ENCODE measurements around the gene SDHC. TPM values are rescaled to one million over a fixed set of nuclear protein-coding genes. Genes with fewer than 3 reads are reported as not detected.
A peak's percentile ranks its signal among the peaks of the same experiment; 100 is the strongest.
"Not testable (repeated sequence)": the region's sequence is repeated elsewhere in the genome, so short reads cannot be mapped to it uniquely, and the experiment has no call there.

The SDHC gene
- total and polyA plus RNA-seq, 2 experiments from 2014 or later, result 17.4 to 211 TPM

DNA sequence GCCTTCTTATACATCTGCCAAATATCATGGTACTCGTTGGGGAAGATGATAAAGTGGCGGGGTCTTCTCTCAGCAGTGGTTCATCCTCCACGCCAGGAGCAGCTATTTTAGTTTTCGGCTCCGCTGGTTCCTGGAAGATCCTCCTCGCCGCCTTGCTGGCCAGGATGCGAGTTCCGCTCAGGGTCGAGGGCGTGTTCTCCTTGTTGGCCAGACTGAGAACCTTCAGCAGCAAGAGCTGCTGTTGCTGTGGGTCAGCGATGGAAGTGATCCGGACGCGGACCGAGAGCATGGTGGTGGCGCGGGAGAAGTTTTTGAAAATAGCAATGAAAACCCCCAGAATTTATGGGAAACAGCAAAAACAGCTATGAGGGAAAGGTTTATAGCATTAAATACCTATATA, 64.9 kb downstream of the SDHC start:
- WGBS, 2 experiments (ENCODE audit: low coverage in 1 of 2, low lambda C conversion rate in 2 of 2, missing lambda C conversion rate in 2 of 2), result 45 to 52% methylated on average over 18 of the region's 18 CpGs
- peak; percentile 67 for DNase-seq
- H3K4me3 ChIP-seq, result peak overlapping the region; percentile 59

DNA sequence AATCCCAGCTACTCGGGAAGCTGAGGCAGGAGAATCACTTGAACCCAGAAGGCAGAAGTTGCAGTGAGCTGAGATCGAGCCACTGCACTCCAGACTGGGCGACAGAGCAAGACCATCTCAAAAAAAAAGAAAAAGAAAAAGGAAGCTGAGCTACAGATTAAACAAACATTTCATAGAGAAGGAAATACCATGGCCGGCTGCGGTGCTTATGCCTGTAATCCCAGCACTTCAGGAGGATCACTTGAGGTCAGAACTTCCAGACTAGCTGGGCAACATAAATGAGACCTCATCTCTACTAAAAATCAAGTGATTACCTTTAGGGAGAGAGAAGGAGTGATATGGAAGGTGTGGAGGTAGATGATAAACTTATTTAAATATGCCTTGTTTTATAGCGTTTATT, 67.5 kb downstream of the SDHC start:
- Histone ChIP-seq H3K27me3 (replicated peaks; ENCODE audit: insufficient read depth) (no peaks in the 10 kb centered on the region), H3K4me3 (no peak overlapping the region), H3K4me1 (ENCODE audit: insufficient read depth) (peaks cover 21% of the 10 kb centered on the region), H4K20me1 (ENCODE audit: insufficient read depth) (no peaks in the 10 kb centered on the region), H3K27ac (peak overlapping the region; percentile 88), H3F3A (ENCODE audit: insufficient read depth) (peaks cover 18% of the 10 kb centered on the region), H2AFZ (peak overlapping the region; percentile 78), H3K36me3 (ENCODE audit: low read depth) (no peaks in the 10 kb centered on the region), H3K79me2 (ENCODE audit: insufficient read depth) (no peaks in the 10 kb centered on the region), H3K9me2 (ENCODE audit: insufficient read depth) (no peaks in the 10 kb centered on the region), H3K9me3 (ENCODE audit: low read depth) (no peaks in the 10 kb centered on the region), H3K9ac (peak overlapping the region; percentile 70), H3K4me2 (ENCODE audit: unreplicated experiment) (peak overlapping the region; percentile 70)
- TF ChIP-seq EZH2phosphoT487 (IDR thresholded peaks at IDR 0.05; ENCODE audit: insufficient read depth, low read depth) (no peak), EZH2 (IDR thresholded peaks at IDR 0.05; ENCODE audit: insufficient read depth, poor library complexity, severe bottlenecking) (no peak)
- 80 to 81% methylated on average over 6 of the region's 6 CpGs for WGBS, 2 experiments (ENCODE audit: low coverage in 1 of 2, low lambda C conversion rate in 2 of 2, missing lambda C conversion rate in 2 of 2)
- no peak for DNase-seq
- in situ Hi-C loops (cut with MboI), result no loop called here

More for the DNA sequence above, 64.9 kb downstream of the SDHC start:
- H3F3A ChIP-seq (ENCODE audit: insufficient read depth), result peaks cover 18% of the 10 kb centered on the region
- no peaks in the 10 kb centered on the region for H3K79me2 ChIP-seq (ENCODE audit: insufficient read depth)
- H2AFZ ChIP-seq, result peak overlapping the region; percentile 86
- H3K9me3 ChIP-seq (ENCODE audit: low read depth), result no peaks in the 10 kb centered on the region
- in situ Hi-C loops (cut with MboI), result no loop called here
- no peaks in the 10 kb centered on the region for H3K36me3 ChIP-seq (ENCODE audit: low read depth)
- H3K27ac ChIP-seq, result no peak overlapping the region
- H3K9ac ChIP-seq, result peak overlapping the region; percentile 42
- peak overlapping the region; percentile 66 for H3K4me2 ChIP-seq (ENCODE audit: unreplicated experiment)
- H3K9me2 ChIP-seq (ENCODE audit: insufficient read depth), result no peaks in the 10 kb centered on the region
- no peaks in the 10 kb centered on the region for H3K27me3 ChIP-seq (replicated peaks; ENCODE audit: insufficient read depth)
- H4K20me1 ChIP-seq (ENCODE audit: insufficient read depth), result no peaks in the 10 kb centered on the region
- TF ChIP-seq EZH2 (IDR thresholded peaks at IDR 0.05; ENCODE audit: insufficient read depth, poor library complexity, severe bottlenecking) (no peak), EZH2phosphoT487 (IDR thresholded peaks at IDR 0.05; ENCODE audit: insufficient read depth, low read depth) (no peak)
- peaks cover 21% of the 10 kb centered on the region for H3K4me1 ChIP-seq (ENCODE audit: insufficient read depth)

DNA sequence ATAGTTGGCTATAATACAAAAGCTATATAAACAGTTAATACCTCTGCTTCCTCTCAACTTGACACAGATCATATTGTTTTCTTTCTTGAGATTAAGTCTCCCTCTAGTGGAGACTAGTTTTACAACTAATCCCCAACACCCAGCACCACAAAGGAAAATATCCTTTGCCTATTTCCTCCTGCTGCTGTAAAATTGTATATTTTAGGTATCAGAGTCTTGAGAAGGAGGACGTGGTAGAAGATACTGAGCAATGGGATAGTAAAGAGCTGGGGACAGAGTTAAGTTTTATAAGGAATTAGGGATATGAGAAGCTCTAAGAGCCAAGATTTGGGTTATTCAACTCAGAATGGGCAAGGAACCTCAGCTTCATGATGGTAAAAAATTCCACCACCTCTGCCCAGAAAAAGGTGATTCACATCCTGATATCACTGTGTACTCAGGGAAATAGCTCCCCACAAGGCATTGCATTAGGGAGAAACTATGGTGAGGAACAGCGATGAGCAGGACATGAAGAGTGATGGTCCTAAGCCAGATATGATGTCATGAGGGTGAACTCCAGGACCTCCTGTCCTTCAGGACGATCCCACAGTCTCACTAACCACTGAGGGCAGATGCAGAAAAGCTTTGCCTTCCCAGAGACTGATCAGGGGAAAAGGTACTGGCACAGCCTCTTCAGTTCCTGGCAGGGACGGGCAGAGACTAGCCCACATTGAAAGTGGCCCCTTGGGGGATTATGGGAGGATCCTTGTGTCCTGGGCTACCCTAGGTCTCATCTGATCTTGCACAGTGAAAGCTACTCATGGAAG, 68.2 kb downstream of the SDHC start:
- WGBS, 2 experiments (ENCODE audit: low coverage in 1 of 2, low lambda C conversion rate in 2 of 2, missing lambda C conversion rate in 2 of 2), result 1 to 2% methylated on average over 4 of the region's 4 CpGs
- Histone ChIP-seq H3F3A (ENCODE audit: insufficient read depth) (peaks cover 18% of the 10 kb centered on the region), H3K9me3 (ENCODE audit: low read depth) (no peaks in the 10 kb centered on the region), H3K9ac (peak overlapping the region; percentile 70), H3K27ac (peak overlapping the region; percentile 88), H2AFZ (peak overlapping the region; percentile 81), H3K4me2 (ENCODE audit: unreplicated experiment) (peak overlapping the region; percentile 70), H4K20me1 (ENCODE audit: insufficient read depth) (no peaks in the 10 kb centered on the region), H3K4me3 (peak overlapping the region; percentile 60), H3K36me3 (ENCODE audit: low read depth) (no peaks in the 10 kb centered on the region), H3K4me1 (ENCODE audit: insufficient read depth) (peaks cover 21% of the 10 kb centered on the region), H3K79me2 (ENCODE audit: insufficient read depth) (no peaks in the 10 kb centered on the region), H3K9me2 (ENCODE audit: insufficient read depth) (no peaks in the 10 kb centered on the region), H3K27me3 (replicated peaks; ENCODE audit: insufficient read depth) (no peaks in the 10 kb centered on the region)
- in situ Hi-C loops (cut with MboI), result no loop called here
- no peak for TF ChIP-seq EZH2 (IDR thresholded peaks at IDR 0.05; ENCODE audit: insufficient read depth, poor library complexity, severe bottlenecking)
- no peak for TF ChIP-seq EZH2phosphoT487 (IDR thresholded peaks at IDR 0.05; ENCODE audit: insufficient read depth, low read depth)
- DNase-seq, result peak; percentile 85

DNA sequence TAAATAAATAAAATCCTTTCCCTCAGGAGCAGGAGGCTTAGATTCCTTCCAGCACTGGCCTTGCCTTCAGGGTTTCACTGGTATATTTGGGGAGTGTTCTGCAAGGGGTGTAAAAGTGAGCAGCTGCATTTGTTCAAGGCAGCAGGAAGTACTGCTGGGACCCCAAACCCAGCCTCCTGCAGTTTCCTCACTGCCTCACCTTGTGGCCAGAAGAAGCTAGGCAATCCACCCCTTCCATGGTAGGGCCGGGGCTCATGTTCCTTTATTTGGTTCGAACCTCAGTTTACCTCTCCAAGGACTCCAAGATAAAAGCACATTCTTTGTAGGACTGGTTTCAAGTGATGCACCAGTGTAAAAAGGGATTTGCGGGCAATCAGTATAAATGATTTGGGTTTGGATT, 74.5 kb downstream of the SDHC start:
- H3K36me3 ChIP-seq (ENCODE audit: low read depth), result no peaks in the 10 kb centered on the region
- H3K9ac ChIP-seq, result no peak overlapping the region
- H3F3A ChIP-seq (ENCODE audit: insufficient read depth), result peaks cover 1% of the 10 kb centered on the region; the same call in 1 of the 2 replicates
- peaks cover 8% of the 10 kb centered on the region; the same call in 1 of the 2 replicates for H3K4me1 ChIP-seq (ENCODE audit: insufficient read depth)
- no peaks in the 10 kb centered on the region for H3K27me3 ChIP-seq (replicated peaks; ENCODE audit: insufficient read depth)
- TF ChIP-seq EZH2phosphoT487 (IDR thresholded peaks at IDR 0.05; ENCODE audit: insufficient read depth, low read depth) (no peak), EZH2 (IDR thresholded peaks at IDR 0.05; ENCODE audit: insufficient read depth, poor library complexity, severe bottlenecking) (no peak)
- H4K20me1 ChIP-seq (ENCODE audit: insufficient read depth), result no peaks in the 10 kb centered on the region
- H3K27ac ChIP-seq, result no peak overlapping the region
- DNase-seq, result no peak
- no peak overlapping the region for H3K4me2 ChIP-seq (ENCODE audit: unreplicated experiment)
- H3K79me2 ChIP-seq (ENCODE audit: insufficient read depth), result no peaks in the 10 kb centered on the region
- 97 to 98% methylated on average over 3 of the region's 3 CpGs for WGBS, 2 experiments (ENCODE audit: low coverage in 1 of 2, low lambda C conversion rate in 2 of 2, missing lambda C conversion rate in 2 of 2)
- no peak overlapping the region for H3K4me3 ChIP-seq
- in situ Hi-C loops (cut with MboI), result no loop called here
- H2AFZ ChIP-seq, result no peak overlapping the region
- no peaks in the 10 kb centered on the region for H3K9me3 ChIP-seq (ENCODE audit: low read depth)
- no peaks in the 10 kb centered on the region for H3K9me2 ChIP-seq (ENCODE audit: insufficient read depth)

DNA sequence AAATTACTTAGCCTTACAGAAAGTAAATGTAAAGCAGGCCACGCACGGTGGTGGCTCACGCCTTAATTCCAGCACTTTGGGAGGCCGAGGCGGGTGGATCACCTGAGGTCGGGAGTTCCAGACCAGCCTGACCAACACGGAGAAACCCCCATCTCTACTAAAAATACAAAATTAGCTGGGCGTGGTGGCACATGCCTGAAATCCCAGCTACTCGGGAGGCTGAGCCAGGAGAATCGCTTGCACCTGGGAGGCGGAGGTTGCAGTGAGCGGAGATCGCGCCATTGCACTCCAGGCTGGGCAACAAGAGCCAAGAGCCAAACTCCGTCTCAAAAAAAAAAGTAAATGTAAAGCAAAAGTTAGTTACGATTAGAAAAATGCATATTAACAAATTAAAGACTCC, 75.0 kb downstream of the SDHC start:
- H4K20me1 ChIP-seq (ENCODE audit: insufficient read depth); H3K27me3 ChIP-seq (replicated peaks; ENCODE audit: insufficient read depth); H3K36me3 ChIP-seq (ENCODE audit: low read depth); H3K4me1 ChIP-seq (ENCODE audit: insufficient read depth); H3K9me3 ChIP-seq (ENCODE audit: low read depth); H3K79me2 ChIP-seq (ENCODE audit: insufficient read depth); DNase-seq; H3K9me2 ChIP-seq (ENCODE audit: insufficient read depth); H3F3A ChIP-seq (ENCODE audit: insufficient read depth); in situ Hi-C loops (cut with MboI): not testable (repeated sequence)
- H3K4me2 ChIP-seq (ENCODE audit: unreplicated experiment), result peak overlapping the region; percentile 79
- 67 to 72% methylated on average over 16 of the region's 16 CpGs for WGBS, 2 experiments (ENCODE audit: low coverage in 1 of 2, low lambda C conversion rate in 2 of 2, missing lambda C conversion rate in 2 of 2)
- peak overlapping the region; percentile 81 for H3K27ac ChIP-seq
- peak overlapping the region; percentile 70 for H3K4me3 ChIP-seq
- H2AFZ ChIP-seq, result peak overlapping the region; percentile 75
- H3K9ac ChIP-seq, result peak overlapping the region; percentile 84

Data from GM23248 (cell line).